T47D (cell line): ENCODE data around the gene DLK1.
A peak's percentile ranks its signal among the peaks of the same experiment; 100 is the strongest.

Experiments used
- DNase-seq, 2 experiments: peaks; one replicate each; pipeline versions ENCODE4 v3.0.0 to v3.0.0-alpha.2; 2011 to 2012; ENCODE audit warnings: low read depth in 1 of 2, low spot score in 1 of 2
- JUND ChIP-seq: IDR thresholded peaks from 2 replicates; pipeline ENCODE4 v1.6.1; 2012; ENCODE audit warnings: low read depth
- in situ Hi-C: cut with HindIII; loops from 2 replicates; pipeline ENCODE4 v1.10.0; 2016; ENCODE audit warnings: low sequenced_read_pairs, low pct_unique_long_range_greater_than_20kb

Gene DLK1

DNA sequence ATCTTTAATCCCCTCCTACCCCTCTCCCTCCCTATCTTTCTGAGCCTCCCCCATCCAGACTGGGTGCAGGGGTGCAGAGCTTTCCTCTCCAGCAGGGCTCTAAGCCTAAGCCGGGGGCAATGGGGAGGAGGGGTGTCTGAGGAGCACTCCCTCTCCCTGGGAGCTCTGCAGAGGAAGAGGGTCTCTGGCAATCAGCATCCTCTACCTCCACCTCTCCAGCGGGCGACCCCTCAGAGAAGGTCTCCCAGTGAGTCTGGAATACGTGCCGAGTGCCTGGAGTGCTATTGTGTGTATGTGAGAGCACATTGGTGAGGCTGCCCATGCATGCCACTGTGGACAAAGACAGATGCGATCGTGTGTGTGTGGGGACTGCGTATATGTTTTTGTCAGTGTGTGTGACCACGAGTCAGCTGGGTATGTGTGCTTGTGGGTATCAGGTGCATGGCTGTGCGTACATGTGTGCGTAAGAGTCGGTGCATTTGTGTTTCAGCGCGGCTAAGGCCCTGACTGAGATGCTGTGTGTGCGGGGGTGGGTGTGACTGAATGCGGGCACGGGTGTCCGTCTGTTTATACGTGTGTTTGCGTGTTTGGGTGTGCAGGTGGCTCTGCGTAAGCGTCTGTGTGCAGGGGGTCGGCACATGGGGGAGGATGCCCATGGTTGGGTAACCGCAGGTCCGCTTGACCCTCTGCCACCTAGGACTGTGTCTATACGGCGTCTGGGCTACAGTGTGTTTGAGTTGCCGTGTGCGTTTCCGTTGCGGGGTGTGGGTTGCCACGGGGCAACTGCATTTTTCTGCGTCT lies 905 bp upstream of the DLK1 start:
- no peak for TF ChIP-seq JUND
- DNase-seq: no peak
- in situ Hi-C loops: no loop called here

DNA sequence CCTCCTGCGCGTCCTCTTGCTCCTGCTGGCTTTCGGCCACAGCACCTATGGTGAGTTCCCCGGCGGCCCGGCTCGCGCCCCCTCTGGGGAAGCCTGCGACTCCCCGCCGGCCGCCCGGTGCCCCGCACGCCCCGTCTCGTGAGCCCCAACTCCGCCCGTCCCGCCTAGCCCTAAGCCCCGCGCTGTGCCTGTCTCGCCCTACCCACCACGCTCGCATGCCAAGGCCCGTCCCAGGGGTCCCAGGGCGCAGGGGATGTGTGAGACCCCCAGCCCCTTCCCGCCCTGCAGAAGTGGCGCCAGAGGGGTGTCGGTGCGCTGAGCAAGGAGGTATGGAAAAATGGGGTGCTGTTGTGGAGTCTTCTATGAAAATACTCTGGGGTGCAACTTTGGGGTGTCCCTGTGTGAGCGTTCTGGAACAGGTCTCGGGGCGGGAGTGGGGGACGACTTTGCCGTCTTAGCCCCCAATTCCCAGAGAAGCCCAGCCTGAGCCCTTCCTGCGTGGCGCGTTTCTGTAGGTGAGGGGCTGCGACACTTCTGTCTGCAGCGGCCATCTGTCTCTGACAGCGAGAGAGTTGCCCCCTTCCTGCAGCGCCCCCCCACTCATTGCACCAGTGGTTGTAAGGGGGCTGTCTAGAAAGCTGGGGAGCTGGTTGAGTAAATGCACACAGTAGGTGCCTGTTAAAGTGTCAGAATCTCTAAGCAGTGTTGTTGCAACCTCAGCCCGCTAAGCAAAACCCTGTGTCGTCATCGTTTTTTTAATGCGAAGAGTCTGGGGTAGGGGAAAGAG lies 587 bp downstream of the DLK1 start:
- in situ Hi-C loops: no loop called here
- no peak for TF ChIP-seq JUND
- no peak for DNase-seq

DNA sequence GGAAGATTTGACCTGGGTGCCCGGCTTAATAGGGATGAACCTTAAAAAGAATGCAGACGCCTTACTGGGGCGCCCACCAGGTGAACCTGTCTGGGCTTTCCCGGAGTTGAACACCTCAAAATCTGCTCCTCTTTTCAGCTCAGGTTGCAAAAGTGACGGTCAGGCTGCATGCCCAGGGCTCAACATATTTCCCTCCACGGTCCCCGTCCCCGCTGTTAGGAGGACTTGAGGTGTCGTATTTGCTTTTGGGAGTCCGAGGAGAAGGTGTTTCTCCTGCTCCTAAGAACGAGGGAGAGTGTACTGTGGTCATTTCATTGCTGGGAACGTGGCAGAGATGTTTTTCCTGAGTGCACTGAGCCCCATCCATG lies 1.2 kb downstream of the DLK1 start:
- in situ Hi-C loops: no loop called here
- no peak for TF ChIP-seq JUND
- no peak for DNase-seq

DNA sequence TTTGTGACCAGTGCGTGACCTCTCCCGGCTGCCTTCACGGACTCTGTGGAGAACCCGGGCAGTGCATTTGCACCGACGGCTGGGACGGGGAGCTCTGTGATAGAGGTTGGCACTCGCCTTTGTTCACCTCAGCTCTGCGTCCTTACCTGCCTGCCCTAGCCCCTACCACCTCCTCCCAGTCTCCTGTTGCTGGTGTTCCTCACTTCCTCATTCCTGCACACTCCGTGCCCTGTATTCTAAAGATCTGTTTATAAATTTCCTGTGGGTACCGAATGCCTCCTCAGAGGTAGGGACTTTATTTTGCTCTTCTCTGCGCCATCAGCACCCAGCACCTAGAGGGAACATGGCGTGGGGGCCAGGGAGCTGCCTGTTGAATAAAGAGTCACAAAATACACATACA lies 2.3 kb downstream of the DLK1 start:
- DNase-seq: peak in 1 of 2 experiments; percentile 23
- in situ Hi-C loops: no loop called here
- TF ChIP-seq JUND: no peak

DNA sequence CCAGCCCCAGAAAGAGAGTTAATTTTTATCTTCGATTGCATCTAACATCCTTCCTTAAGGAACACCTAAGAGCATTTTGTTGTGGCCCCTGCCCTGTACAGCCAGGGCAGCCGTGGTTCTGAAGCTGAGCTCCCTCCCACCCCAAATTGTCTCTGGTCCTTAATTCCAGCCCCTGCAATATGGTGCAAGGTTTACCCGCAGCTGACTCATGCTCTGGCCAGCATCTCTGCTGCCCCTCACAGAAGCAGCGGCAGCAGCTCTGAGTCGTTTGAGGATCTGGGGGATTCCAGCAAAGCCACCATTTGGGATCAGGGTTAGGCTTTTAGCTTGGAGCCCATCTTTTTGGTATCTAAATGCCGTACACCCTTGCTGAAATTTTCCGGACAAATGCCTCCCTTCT lies 3.3 kb downstream of the DLK1 start:
- no peak for DNase-seq

DNA sequence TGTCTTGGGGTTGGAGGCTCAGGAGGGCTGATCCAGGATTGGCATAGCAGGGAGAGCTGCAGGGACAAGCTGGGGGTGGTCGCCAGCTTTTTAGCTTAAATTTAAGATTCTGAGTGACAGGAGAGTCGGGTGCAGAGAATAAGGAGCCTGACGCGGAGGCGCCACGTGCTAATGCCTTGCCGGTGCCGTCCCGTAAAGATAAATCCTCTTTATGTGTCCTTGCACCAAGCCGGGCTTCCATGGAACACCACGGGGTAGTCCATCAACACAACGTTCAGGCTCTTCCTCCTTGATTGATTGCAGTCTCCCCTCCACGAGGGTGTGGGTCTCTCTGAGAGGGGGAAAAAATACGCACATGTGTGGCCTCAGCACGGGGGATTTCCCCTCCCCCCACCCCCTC lies 3.9 kb downstream of the DLK1 start:
- no peak for TF ChIP-seq JUND
- no peak for DNase-seq
- in situ Hi-C loops: no loop called here

More for the DNA sequence above, 3.3 kb downstream of the DLK1 start:
- TF ChIP-seq JUND: no peak
- in situ Hi-C loops: no loop called here

DNA sequence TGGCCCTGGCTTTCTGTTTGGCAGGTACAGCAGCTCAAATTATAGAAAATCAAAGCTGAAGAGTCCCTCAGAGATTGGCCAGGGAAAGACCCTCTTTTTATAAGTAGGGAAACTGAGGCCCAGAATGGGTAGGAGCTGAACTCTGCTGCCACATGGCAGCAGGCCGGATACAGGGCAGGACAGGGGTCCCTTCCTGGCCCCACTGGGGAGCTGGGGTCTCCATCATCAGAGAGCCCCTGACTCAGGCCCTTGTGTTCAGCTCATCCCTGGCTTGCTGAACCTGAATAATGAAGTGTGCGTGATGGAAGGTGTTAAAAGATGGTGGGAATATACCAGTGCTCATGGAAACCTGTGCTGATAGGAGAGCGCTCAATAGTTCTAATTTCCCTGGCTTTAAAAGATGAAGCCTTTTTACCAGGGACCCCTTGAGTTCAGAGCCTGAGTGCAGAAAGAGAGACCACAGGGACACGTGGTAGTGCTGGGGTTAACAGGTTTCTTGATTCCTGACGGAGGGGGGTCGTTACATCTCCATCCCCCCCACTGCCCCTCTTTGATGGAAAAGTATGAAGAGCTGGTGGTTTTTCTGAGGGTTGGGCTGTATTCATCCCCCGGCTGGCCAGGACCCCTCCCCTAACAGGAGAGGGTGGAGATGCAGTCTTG lies 4.4 kb downstream of the DLK1 start:
- DNase-seq: no peak
- TF ChIP-seq JUND: no peak
- in situ Hi-C loops: no loop called here

DNA sequence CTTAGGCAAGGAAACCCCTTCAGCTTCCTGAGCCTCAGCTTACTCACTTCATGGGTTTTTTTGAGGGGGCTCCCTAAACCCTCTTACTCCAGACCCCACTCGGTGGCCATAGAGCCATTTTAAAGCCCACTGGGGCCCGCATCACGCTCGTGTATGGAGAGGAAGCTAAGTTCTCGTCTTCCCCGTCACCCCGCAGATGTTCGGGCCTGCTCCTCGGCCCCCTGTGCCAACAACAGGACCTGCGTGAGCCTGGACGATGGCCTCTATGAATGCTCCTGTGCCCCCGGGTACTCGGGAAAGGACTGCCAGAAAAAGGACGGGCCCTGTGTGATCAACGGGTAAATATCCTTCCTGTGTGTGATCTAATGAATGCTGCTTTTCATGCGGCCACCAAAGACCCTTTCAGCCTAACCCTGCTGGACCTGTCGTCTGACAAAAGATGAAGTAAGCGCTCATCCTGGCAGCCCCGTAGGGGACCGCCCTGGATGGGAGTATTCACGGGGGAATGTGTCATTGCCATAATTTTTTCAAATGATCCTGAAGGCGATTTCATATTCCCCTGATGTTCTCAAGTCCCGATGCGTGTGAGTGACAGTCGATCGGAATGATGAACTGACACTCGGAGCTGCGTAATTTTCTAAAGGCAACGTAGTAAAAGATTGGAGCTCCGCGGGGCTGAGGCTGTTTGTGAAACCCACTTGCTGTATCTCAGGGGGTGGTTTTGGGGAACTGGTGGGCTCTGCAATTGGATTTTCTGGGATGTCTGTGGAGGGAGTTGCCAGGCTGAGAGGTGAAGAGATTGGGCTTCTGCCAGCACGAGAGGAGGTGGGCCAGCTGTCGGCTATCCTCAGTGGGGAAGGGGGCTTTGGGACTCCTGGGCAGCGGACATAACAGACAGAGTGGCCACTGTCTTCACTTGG lies 5.4 kb downstream of the DLK1 start:
- no peak for TF ChIP-seq JUND
- in situ Hi-C loops: no loop called here
- DNase-seq: no peak

DNA sequence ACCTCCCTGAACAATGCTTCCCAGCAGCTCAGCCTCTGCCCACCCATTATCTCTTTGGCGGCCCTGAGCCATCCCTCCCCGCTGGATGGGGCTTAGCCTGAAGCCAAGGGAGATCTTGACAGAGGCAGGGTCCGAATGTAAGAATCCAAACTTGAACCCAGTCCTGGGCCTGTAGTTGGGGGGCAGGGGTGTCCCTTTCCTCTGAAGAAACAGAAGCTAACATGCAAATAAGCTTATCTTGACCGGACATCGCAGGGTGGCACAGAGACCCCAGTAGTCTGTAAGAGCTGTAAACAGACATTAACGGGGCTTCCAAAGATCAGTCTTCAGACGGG lies 6.0 kb downstream of the DLK1 start:
- no peak for TF ChIP-seq JUND
- in situ Hi-C loops: no loop called here
- DNase-seq: no peak

DNA sequence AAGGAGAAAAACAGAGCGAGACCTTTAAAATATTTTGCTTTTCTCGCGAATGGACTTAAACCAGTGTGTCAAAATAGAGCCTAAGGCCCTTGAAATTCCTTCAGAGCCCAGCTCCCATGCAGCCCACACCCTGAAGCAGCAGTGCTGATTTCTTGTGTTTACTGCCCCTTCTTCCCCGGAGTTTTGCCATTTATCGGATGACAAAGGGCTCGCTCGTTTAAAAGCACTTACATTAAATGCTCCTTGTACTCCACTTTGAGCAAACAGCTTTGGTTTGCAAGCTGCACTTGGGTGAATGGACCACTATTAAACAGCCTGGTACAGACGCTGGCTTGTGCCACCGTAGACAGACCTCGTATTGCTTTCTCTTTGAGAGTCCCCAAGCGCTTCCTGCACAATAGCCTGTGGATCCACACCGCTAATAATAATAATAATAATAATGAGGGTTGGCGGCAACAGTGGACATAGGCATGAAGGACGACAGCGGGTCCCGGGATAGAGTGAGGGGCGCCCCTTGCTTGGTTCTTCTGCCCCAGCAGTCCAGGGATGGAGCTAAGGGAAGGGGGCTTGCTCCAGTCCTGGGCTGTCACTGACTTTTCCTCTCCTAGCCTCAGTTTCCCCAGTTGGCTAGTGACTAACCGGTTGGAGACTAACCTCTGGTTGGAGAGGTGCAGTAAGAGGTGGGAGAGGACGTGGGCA lies 6.6 kb downstream of the DLK1 start:
- in situ Hi-C loops: no loop called here
- TF ChIP-seq JUND: no peak
- DNase-seq: no peak

DNA sequence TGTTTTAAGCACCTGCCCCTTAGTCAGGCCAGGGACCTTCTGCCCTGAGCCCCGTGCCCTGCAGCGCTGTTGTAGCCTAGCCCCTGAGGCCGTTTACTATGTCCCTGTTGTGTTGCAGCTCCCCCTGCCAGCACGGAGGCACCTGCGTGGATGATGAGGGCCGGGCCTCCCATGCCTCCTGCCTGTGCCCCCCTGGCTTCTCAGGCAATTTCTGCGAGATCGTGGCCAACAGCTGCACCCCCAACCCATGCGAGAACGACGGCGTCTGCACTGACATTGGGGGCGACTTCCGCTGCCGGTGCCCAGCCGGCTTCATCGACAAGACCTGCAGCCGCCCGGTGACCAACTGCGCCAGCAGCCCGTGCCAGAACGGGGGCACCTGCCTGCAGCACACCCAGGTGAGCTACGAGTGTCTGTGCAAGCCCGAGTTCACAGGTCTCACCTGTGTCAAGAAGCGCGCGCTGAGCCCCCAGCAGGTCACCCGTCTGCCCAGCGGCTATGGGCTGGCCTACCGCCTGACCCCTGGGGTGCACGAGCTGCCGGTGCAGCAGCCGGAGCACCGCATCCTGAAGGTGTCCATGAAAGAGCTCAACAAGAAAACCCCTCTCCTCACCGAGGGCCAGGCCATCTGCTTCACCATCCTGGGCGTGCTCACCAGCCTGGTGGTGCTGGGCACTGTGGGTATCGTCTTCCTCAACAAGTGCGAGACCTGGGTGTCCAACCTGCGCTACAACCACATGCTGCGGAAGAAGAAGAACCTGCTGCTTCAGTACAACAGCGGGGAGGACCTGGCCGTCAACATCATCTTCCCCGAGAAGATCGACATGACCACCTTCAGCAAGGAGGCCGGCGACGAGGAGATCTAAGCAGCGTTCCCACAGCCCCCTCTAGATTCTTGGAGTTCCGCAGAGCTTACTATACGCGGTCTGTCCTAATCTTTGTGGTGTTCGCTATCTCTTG lies 7.6 kb downstream of the DLK1 start:
- in situ Hi-C loops: no loop called here
- no peak for DNase-seq
- no peak for TF ChIP-seq JUND
